HG03432 (cell line): Measurements from ENCODE around the gene PTCH1.

Experiments
- ATAC-seq: cut with Tn5 transposase; IDR thresholded peaks from one replicate; pipeline ENCODE4 v1.9.1; 2021; ENCODE audit warnings: mild to moderate bottlenecking, moderate library complexity; ENCODE audit not compliant: unreplicated experiment

The PTCH1 gene

DNA sequence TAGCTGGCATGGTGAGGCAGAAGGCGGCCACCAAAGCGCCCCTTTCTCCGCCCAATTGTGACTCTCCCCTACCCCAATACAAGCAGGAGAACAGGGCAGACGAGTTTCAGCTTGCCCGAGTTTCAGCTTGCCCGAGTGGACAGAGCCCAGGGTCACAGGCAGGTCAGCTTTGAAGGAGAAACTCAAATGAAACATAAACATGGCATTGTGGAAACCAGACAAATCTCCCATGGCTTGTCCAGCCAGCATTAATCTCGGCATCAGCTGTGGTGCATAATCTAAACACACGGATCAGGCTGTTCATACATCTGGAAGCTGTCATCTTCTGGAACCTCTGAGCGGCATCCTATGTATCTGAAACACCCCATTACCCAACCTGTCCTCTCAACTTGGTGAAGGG lies 16.9 kb downstream of the PTCH1 start:
- ATAC-seq: no peak

DNA sequence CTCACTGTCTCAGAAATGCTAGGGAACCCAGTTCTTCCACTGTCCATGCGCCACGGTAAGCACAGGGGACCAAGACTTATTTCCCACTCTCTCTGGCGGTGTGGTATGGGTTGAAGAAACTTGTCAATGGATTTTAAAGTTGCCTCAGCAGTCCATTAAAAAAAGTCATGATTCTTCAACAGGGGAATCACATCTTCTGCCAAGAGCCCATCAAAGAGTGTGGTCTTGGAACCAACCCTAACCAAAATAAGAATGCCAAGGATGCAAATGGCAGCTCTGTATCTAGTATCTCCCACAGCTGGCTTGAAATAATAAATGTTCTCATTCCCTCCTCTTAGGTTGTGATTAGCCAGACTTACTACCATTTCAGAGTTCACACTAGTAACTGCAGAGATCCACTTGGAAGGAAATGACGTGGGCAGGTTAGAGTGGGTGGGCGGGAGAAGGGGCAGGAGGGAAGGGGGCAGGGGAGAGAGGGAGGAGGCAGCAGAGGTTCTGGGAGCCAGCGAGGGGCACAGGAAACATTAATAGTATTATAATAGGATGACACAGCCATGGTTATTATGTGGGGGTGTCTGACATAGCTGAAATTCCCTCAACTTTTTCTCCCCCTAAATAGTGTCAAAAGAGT lies 17.6 kb downstream of the PTCH1 start:
- ATAC-seq: no peak

DNA sequence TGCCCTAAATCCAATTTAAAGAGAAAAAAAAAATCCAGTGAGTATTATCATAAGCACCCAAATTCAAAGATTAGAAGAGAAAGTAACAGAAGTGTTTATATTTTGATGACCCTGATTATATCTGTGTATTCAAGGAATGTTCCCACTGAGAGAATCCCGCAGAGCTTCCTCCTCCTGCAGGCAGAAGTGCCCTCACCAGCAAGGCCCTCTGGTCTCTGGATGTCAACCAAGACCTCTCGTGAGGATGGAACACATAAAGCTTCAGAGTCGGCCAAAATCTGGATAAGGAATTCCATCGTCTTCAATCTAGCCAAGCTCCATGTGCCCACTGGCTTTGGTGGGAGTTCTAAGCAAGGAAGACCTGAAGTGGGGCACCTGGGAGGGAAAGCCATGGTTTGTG lies 18.1 kb downstream of the PTCH1 start:
- no peak for ATAC-seq

DNA sequence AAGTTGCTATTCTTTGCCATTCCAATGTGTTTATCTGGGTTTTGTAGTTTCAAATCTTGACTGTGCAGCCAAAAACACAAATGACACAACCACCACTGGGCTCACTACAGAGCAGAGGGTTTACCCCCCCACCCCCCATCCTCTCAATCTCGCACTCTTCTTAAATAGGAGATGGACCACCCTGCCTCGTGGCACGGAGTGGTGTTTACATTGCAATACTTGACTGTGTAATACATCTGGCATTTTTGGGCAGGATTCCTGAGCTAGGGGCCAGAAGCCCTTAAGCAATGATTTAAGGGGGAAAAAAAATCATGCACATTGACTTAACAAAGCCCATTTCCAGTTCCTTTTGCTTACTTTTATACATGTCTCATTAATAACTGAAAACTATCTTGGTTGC lies 19.0 kb downstream of the PTCH1 start:
- no peak for ATAC-seq

DNA sequence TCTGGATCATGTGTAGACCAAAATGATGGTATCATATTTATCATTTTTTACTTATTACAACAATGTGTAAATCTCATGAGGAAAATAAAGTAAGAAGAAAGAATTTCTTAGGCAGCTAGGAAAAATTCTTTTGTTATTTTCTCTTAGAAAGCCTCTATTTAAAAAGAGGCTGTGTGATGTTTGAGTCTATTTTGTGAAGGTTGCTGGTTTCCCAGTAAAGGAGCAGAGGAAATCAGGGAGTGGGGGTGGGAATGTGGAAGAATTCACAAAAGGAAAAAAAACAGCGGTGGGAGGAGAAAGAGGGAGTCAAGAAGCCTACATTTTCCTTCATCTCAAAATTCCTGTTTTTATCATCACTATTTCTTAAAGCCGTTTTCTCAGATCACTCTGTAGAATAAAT lies 20.1 kb downstream of the PTCH1 start:
- no peak for ATAC-seq

DNA sequence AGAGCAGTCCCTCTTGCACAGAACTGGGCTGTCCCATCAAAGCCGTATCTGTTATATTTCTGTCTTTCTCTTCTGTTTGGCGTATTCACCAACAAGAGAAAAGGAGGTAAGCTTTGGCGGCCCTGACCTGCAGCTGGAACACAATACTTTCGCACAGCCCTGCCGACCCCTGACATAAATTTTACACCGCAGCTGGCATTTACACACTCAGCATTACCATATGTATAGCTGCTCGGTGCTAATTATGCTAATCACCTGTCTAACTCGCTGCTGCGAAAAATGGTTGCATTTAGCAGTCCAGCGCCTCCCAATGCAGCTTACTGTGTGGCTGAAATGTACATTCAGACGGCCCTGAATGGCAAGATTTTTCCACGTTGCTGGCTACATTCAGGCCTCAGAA lies 20.8 kb downstream of the PTCH1 start:
- no peak for ATAC-seq

DNA sequence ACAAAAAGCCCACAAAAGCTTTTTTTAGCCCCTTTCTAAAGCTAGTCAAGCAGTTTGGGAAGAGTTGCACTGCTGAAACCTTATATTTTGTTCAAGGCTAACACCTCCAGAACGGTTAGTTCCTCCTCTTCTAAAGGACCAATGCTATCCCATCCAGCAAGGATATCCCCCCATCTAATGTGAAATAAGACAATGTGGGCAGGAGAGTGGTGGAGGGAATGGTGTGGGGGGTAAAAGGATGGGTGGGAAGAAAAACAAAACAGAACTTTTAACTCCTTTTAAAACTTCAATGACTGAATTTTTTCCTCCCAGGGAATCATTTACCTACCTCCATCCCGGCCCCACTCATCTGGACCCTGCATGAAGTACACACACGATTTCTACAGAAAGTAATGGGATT lies 21.2 kb downstream of the PTCH1 start:
- ATAC-seq: no peak

DNA sequence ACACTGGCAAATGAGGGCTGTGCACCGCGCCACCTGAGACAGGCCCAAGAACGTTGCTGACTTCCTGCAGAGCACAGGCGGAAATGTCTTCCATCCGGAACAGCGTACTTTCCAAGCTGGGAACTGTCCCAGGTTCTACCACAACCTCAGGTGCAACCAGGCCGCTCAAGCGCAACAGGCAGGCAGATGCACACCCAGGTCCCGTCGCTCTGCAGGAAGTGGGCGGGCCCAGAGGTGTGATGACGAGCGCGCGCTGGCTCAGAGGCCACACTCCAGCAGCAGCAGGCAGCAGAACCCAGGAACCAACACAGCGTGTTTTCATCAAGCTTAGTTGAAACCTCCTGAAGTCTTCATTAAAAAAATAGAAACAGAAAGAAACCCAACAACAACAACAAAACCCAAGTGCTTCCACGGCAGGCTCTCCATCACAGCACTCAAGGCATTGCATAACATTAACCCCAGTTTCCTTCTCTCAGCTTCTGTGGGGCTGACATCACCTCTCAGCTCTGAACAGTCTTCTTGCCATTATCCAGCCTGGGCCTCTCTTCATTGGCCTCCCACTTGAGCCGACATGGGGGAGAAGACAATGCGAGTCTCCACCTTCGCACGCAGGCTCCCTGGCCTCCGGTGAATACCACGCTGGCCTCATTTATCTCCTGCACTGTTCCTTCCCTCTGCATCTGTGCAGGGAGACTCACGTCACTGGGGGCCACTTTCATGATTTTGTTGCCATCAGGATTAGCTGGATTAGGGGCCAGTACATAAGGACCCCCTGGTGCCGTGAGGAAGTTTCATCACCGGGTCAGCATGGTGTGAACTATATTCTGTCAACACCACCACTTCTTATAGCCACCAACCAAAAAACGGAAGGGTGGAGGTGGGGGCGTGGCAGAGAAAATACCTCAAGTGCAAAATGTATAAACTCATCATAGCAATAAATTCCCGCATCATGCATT lies 22.1 kb downstream of the PTCH1 start:
- ATAC-seq: peak; percentile 98

DNA sequence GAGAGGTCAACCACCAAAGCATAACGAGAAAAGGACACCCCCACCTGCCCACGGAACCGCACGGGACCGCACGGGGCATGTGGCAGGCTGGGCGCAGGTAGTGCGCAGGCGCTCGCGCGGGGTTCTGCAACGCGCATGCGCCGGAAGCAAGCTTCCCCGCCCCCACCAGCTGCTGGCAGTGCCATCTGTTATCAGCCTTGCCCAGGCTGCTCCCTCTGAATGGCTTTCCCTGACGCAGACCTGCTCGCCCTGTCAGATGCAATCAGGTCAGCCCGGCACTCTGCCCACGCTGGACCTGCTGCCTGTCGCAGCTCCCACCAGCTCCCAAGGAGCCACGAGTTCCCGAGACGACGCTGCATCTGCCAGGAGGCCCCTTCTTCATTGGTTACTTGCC lies 22.8 kb downstream of the PTCH1 start:
- ATAC-seq: no peak

DNA sequence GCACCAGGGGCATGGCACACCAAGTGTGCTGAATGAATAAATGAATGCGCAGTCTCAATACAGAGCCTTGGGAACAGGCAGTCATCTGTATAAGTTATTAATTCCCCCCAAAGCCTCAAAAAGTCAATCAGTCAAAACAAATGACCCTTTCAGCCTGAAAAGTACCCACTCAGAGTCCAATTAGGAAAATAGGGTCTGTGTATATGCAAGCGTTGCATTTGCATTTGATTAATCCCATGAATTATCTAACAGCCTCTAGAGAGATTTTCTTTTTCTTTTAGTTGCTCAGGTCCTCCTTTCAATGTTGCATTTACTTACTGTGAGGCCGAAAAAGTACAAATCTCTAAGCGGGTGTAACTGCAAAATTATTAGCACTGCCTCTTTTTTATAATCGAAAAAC lies 23.4 kb downstream of the PTCH1 start:
- no peak for ATAC-seq

DNA sequence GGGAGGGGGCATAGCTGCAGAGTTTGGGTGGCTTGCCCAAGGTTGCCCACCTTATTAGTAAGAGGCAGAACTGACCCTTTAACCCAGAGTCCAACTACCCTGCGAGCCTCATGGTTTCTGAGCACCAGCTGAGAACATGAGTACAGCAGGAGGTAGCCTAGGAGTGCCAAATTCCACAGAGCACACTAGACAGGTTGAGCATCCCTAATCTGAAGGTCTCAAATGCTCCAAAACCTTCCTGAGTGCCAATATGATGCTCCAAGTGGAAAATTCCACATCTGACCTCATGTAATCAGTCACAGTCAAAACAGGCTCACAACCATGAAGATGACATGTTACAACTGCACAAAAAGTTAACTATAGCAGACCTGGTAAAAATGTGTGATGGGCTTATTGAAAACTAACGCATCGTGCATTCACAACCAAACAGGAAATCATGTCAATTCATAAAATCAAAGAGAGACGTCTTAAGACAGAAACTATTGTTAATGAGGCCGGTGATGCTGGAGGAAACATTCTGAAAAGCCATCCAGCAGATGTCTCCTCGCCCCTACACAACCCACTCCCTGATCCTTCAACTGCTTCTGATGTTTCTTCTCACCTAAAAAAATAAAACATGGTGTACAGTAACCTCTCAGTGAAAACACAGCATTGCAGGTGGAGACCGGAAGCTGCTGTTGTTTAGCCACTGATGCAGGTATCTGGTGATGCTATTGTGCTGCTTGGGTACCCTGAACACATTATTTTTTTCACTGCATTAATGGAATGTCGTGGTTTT lies 25.0 kb downstream of the PTCH1 start:
- ATAC-seq: no peak

DNA sequence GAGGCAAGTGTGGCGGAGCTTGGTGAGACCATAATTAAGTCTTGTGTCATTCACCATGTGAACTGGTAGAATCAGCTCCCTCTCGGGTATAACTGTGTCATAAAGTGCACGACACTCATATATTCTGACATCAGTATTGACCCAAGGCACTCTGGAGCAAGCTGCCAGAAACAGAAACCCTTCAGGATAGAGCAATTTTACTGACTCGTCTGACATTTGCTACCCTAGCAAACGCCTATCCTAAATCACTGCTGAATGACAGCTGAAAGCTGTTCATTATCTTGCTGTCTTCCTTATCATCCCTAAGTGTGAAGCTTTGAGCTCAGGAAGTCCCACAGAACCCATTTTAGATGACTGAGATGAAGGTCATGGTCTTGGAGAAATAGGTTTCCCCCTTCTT lies 27.8 kb downstream of the PTCH1 start:
- no peak for ATAC-seq

DNA sequence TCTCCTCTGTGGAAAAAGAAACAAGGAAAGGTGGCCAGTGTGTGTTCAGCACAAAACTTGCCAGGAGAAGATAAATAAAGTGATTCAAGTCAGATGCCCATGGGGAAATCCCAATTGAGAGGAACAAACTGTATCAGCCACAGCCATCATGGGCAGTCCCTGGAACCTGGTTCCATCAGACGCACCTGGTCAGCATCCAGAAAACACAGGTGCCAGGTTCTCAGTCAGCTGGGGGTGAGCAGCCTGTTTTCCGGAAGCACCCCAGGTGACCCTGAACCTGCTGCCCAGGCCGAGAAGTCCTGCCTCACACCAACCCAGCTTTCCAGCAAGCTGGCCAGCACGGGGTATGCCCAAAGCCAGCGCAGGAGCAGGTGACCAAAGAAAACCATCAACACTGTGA lies 30.5 kb downstream of the PTCH1 start:
- no peak for ATAC-seq

DNA sequence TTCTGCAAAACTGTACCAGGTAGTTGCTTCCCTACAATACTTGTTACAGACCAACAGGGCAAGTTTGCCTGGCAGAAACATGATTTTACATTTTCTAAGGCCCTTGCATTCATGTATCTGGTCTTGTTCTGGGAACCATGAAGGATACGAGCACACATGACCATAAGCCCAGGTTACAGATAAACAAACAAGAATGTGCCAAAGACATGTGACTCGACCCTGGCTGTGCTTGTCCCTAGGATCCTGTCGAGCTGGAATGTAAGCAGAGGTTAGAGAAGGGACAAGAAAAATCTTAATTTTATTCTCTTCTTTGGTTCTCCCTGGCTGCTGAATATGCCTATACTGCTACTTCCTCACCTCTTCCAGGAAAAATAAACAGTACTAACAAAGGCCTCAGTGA lies 32.5 kb downstream of the PTCH1 start:
- no peak for ATAC-seq

DNA sequence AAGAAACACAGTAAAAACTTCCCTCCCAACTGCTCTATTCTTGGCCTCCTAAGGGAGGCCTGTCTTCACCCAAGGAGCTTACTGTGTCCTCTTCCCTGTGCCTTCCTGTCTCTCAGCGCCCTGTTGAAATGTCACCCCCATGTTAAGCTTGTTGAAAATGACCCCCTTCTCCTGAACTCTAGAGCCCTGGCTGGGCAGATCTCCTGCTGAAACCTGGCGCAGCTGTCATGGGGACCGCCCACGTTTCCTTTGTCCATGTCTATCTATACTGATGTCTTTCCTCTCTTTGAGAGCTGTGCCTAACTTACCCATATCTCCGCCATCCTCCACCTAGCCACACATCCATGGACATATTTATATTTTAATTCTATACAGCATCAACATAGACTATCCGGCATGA lies 33.3 kb downstream of the PTCH1 start:
- ATAC-seq: no peak

DNA sequence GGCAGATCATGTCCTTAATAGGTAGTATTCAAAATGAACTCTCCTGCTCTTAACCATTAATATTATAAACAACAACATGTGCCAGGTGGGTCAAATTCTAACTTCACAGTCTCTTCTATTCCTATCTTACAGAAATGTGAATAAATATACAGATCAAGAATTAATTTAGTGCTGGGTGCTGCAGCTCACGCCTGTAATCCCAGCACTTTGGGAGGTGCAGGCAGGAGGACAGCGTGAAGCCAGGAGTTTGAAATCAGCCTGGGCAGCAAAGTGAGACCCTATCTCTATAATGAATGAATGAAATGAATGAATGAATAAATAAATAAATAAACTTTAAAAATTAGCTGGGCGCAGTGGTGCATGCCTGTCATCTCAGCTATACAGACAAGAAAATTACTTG lies 34.1 kb downstream of the PTCH1 start:
- ATAC-seq: no peak

DNA sequence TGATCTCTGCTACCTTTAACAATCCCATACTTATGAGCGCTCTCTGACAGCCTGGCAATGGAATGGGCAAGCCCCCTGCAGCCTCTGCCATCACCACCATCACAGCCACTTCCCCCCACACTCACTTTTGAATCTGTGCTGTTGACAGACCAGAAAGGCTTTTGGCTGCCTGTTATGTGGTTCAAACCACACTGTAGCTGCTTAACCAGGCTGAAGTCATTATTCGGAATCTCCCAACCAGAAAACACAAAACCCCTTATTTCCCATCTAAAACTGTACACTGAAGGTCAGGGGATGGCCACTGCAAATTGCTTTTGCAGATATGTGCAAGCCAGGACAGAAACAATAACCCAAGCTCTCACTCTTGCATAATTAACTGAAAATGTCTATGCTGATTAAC lies 35.8 kb downstream of the PTCH1 start:
- ATAC-seq: no peak

DNA sequence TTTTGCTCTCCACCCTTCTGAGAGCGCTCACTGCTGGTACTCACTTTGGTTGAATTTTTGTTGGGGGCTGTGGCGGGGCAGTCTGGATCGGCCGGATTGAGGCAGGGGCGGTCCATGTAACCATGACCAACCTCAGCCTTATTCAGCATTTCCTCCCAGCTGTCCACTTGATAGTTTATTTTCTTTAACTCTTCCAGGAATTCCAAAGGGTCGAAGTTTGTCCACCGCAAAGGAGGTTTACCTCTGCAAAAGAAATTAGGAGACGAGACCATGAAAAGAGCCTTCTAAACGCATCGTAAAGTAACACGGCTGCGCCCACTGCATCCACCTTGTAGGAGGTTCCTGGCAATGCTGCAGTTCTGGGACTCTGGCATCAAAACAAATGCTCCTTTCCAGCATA lies 36.4 kb downstream of the PTCH1 start:
- no peak for ATAC-seq

DNA sequence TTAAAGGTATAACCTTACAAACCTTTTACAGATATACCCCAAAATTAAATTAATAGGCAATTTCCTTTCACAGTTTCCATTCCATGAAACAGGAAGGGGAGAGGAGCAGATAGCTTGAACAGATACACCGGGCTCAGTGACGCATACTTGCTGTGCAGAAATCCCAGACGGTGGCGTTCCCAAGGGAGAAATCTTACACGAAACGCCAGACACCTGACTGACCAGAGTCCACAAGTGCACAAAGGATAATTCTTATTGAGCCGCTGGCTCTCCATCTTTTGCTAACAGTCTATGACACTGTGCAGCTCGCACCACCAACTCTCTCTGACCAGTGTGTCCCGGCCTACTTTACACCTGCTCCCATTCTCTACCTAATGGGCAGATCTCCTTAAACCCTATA lies 37.4 kb downstream of the PTCH1 start:
- no peak for ATAC-seq

DNA sequence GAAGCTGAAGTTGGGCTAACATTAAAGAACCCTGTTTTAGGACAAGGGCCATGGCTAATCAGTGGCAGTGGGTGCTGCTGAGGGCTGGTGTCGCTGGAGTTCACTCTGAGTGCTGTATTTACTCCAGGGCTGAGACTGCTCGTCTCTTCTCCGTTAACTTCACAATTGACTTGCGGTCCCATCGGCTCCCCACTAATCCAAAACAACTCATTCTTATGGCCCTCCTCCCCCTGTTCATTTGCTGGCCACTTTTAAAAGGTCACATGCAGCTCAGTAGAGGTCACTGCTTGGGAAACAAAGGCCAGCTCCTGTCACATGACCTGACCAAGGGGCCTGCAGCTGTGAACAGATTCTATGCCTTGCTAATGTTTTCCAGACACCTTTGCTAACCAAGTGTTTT lies 38.4 kb downstream of the PTCH1 start:
- ATAC-seq: no peak

DNA sequence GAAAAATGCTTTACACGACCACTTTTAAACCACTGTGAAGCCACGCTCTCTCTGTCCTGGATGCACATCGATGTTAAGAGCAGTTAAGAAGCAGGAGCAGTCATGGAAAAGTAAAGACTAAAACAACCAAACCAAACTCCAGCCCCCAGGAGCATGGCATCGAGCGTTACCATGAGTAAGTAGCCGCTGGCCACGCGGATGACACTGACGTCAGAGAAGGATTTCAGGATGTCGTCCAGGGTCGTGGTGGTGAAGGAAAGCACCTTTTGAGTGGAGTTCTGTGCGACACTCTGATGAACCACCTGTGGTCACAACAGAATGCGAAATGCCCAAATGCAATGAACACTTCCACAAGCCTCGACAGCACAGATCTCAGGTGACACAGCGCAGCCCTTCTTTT lies 38.9 kb downstream of the PTCH1 start:
- ATAC-seq: no peak

DNA sequence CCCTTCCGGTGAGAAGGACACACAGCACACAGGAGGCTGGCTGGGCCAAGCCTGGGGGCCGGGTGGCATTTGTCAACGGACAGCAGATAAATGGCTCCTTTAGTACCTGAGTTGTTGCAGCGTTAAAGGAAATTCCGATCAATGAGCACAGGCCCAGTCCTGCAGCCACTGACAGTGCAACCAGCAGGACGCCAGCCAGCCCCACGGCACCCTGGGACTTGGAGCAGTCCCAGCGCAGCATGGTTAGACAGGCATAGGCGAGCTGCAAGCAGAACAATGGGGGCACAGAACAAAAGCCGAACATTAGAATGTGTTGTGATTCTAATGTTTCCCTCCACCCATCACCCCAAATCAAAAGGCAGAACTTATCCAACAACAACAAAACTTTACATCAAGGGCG lies 39.3 kb downstream of the PTCH1 start:
- no peak for ATAC-seq
